ENCODE results near the gene ZNF12. TPM values are rescaled to one million over a fixed set of nuclear protein-coding genes. Genes with fewer than 3 reads are reported as not detected.
"Not testable (repeated sequence)": the region's sequence is repeated elsewhere in the genome, so short reads cannot be mapped to it uniquely, and the experiment has no call there.

ZNF12 gene
- total RNA-seq, 1 experiment from 2014 or later = 12.5 TPM

GRCh38 chr7:6718124-6718523 is 11.4 kb upstream of the ZNF12 start:
- POLR2A ChIA-PET (ENCODE audit: unreplicated experiment) = no interaction called here
- H3K9me2 ChIP-seq (replicated peaks; ENCODE audit: low read length) = no peaks in the 10 kb centered on the region
- no peak overlapping the region for H3K9ac ChIP-seq (ENCODE audit: low read length)
- no peak overlapping the region for H3K4me3 ChIP-seq (ENCODE audit: low read length)
- TF ChIP-seq EZH2 (IDR thresholded peaks at IDR 0.05; ENCODE audit: low read length, unreplicated experiment) (no peak), CTCF (conservative IDR thresholded peaks at IDR 0.05; ENCODE audit: low read depth, low read length) (no peak), EZH2phosphoT487 (IDR thresholded peaks at IDR 0.05; ENCODE audit: borderline replicate concordance, low read length) (no peak)
- H3F3A ChIP-seq (ENCODE audit: low read length, unreplicated experiment) = no peaks in the 10 kb centered on the region
- CTCF ChIA-PET = no interaction called here
- DNase-seq = no peak
- no peaks in the 10 kb centered on the region for H3K79me2 ChIP-seq (ENCODE audit: low read length)
- H3K4me2 ChIP-seq (ENCODE audit: low read length) = no peak overlapping the region
- no peak overlapping the region for H2AFZ ChIP-seq (ENCODE audit: low read length)
- no peak overlapping the region for H3K27ac ChIP-seq (ENCODE audit: low read length)
- H3K4me1 ChIP-seq (ENCODE audit: insufficient read depth, low read length) = no peaks in the 10 kb centered on the region
- no TSS peak for BruUV-seq (replicated peaks)
- intact Hi-C loops (cut with micrococcal nuclease) = no loop called here
- no peaks in the 10 kb centered on the region for H4K20me1 ChIP-seq (ENCODE audit: low read length)
- H3K9me3 ChIP-seq (ENCODE audit: low read length) = no peaks in the 10 kb centered on the region
- H3K27me3 ChIP-seq (ENCODE audit: low read length) = no peaks in the 10 kb centered on the region
- ATAC-seq = no peak
- H3K36me3 ChIP-seq (ENCODE audit: low read depth, low read length) = no peaks in the 10 kb centered on the region

GRCh38 chr7:6715898-6716297 is 9.2 kb upstream of the ZNF12 start:
- ATAC-seq; H3K36me3 ChIP-seq (ENCODE audit: low read depth, low read length); CTCF ChIA-PET; H3K27me3 ChIP-seq (ENCODE audit: low read length); H2AFZ ChIP-seq (ENCODE audit: low read length); H3K9me2 ChIP-seq (replicated peaks; ENCODE audit: low read length); H3K9ac ChIP-seq (ENCODE audit: low read length); H3K9me3 ChIP-seq (ENCODE audit: low read length); H3K79me2 ChIP-seq (ENCODE audit: low read length); POLR2A ChIA-PET (ENCODE audit: unreplicated experiment); H3K4me3 ChIP-seq (ENCODE audit: low read length); intact Hi-C loops (cut with micrococcal nuclease); H3K27ac ChIP-seq (ENCODE audit: low read length); BruUV-seq (replicated peaks); H3F3A ChIP-seq (ENCODE audit: low read length, unreplicated experiment); H4K20me1 ChIP-seq (ENCODE audit: low read length); H3K4me1 ChIP-seq (ENCODE audit: insufficient read depth, low read length); H3K4me2 ChIP-seq (ENCODE audit: low read length); DNase-seq: not testable (repeated sequence)

- Histone ChIP-seq H3F3A (ENCODE audit: low read length, unreplicated experiment) (no peaks in the 10 kb centered on the region), H3K27me3 (ENCODE audit: low read length) (no peaks in the 10 kb centered on the region), H3K9ac (ENCODE audit: low read length) (no peak overlapping the region), H3K9me3 (ENCODE audit: low read length) (no peaks in the 10 kb centered on the region), H4K20me1 (ENCODE audit: low read length) (no peaks in the 10 kb centered on the region), H3K9me2 (replicated peaks; ENCODE audit: low read length) (no peaks in the 10 kb centered on the region), H3K4me1 (ENCODE audit: insufficient read depth, low read length) (no peaks in the 10 kb centered on the region), H3K27ac (ENCODE audit: low read length) (no peak overlapping the region), H2AFZ (ENCODE audit: low read length) (no peak overlapping the region), H3K4me2 (ENCODE audit: low read length) (no peak overlapping the region), H3K4me3 (ENCODE audit: low read length) (no peak overlapping the region), H3K36me3 (ENCODE audit: low read depth, low read length) (no peaks in the 10 kb centered on the region), H3K79me2 (ENCODE audit: low read length) (no peaks in the 10 kb centered on the region)
- no peak for ATAC-seq
- ChIA-PET POLR2A (ENCODE audit: unreplicated experiment) (no interaction called here), CTCF (no interaction called here)
- TF ChIP-seq EZH2phosphoT487 (IDR thresholded peaks at IDR 0.05; ENCODE audit: borderline replicate concordance, low read length) (no peak), CTCF (conservative IDR thresholded peaks at IDR 0.05; ENCODE audit: low read depth, low read length) (no peak), EZH2 (IDR thresholded peaks at IDR 0.05; ENCODE audit: low read length, unreplicated experiment) (no peak)
- BruUV-seq (replicated peaks) = no TSS peak
- intact Hi-C loops (cut with micrococcal nuclease) = no loop called here
- DNase-seq = no peak
These were observed 7.6 kb upstream of the ZNF12 start for GRCh38 chr7:6714360-6714759.
